ENCODE measurements around the gene ACIN1. TPM values are rescaled to one million over a fixed set of nuclear protein-coding genes. Genes with fewer than 3 reads are reported as not detected.

Gene ACIN1
- total RNA-seq, 1 experiment from 2014 or later, result 179 TPM

- Histone ChIP-seq H3K79me2 (ENCODE audit: insufficient read depth, low read length) (no peaks in the 10 kb centered on the region), H4K20me1 (ENCODE audit: insufficient read depth) (no peaks in the 10 kb centered on the region), H2AFZ (ENCODE audit: low read depth, low read length, poor library complexity, severe bottlenecking) (no peak overlapping the region), H3K4me2 (ENCODE audit: low read length) (no peak overlapping the region), H3K36me3 (ENCODE audit: control insufficient read depth in 1 of 2, insufficient read depth in 2 of 2, low read length in 2 of 2) (no peaks in the 10 kb centered on the region), H3K9me2 (ENCODE audit: insufficient read depth) (no peaks in the 10 kb centered on the region), H3K27ac (ENCODE audit: low read depth, low read length) (no peak overlapping the region), H3K4me1 (ENCODE audit: control insufficient read depth in 1 of 2, insufficient read depth in 2 of 2, low read length in 2 of 2) (peaks cover 12 to 20% of the 10 kb centered on the region in 2 experiments), H3K9ac (ENCODE audit: low read length) (no peak overlapping the region), H3K4me3 (replicated peaks in 1 of 2; ENCODE audit: low read depth in 1 of 2, low read length in 2 of 2) (no peak overlapping the region), H3K9me3 (ENCODE audit: control insufficient read depth in 1 of 2, insufficient read depth in 1 of 2, low read depth in 1 of 2, low read length in 2 of 2) (no peaks in the 10 kb centered on the region), H3K27me3 (ENCODE audit: insufficient read depth, low read length) (peaks cover 20% of the 10 kb centered on the region; the same call in 1 of the 2 replicates)
- POLR2A ChIA-PET, result interaction anchor here (2.5 to 4.0 kb wide), 2 partner anchors 16 to 42 kb away, joined by 10 to 21 read pairs; partner anchors contain the start of genes ACIN1 and C14orf119
- intact Hi-C loops (cut with micrococcal nuclease), result no loop called here
- RAD21 ChIA-PET (ENCODE audit: low non-redundant PET in 1 of 2, low total read pairs in 2 of 2, uncharacterized antibody in 2 of 2, unreplicated experiment in 2 of 2), result no interaction called here
- CTCF ChIA-PET, result interaction anchor here (0.9 to 5.5 kb wide), 3 partner anchors 10 to 116 kb away, joined by 3 to 56 read pairs (median 6); no protein-coding TSS in a partner anchor
- no peak for DNase-seq (ENCODE audit: low read depth, low spot score)
- TF ChIP-seq ZFX (IDR thresholded peaks at IDR 0.05), result no peak
- TF ChIP-seq RAD21 (IDR thresholded peaks at IDR 0.05; ENCODE audit: low read depth), result no peak
- no peak for TF ChIP-seq EGR1 (IDR thresholded peaks at IDR 0.05; ENCODE audit: low read depth)
- no peak for TF ChIP-seq POLR2AphosphoS5 (IDR thresholded peaks at IDR 0.05; ENCODE audit: low read depth, low read length)
- TF ChIP-seq POLR2A (IDR thresholded peaks at IDR 0.05; ENCODE audit: borderline replicate concordance, extremely low read depth, insufficient read depth, insufficient read length), result no peak
- TF ChIP-seq ZNF274 (IDR thresholded peaks at IDR 0.05; ENCODE audit: low read depth, low read length), result no peak
- no peak for TF ChIP-seq CEBPB (IDR thresholded peaks at IDR 0.05; ENCODE audit: low read depth)
- TF ChIP-seq FOSL1 (IDR thresholded peaks at IDR 0.05; ENCODE audit: low read depth), result no peak
- TF ChIP-seq ELF1 (IDR thresholded peaks at IDR 0.05; ENCODE audit: borderline replicate concordance, low read depth), result no peak
- no peak for TF ChIP-seq SRF (IDR thresholded peaks at IDR 0.05; ENCODE audit: low read depth)
- no peak for TF ChIP-seq EZH2phosphoT487 (IDR thresholded peaks at IDR 0.05; ENCODE audit: borderline replicate concordance)
- TF ChIP-seq, protein P1, sequence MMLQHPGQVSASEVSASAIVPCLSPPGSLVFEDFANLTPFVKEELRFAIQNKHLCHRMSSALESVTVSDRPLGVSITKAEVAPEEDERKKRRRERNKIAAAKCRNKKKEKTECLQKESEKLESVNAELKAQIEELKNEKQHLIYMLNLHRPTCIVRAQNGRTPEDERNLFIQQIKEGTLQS (IDR thresholded peaks at IDR 0.05), result no peak
- TF ChIP-seq YY1 (IDR thresholded peaks at IDR 0.05; ENCODE audit: extremely low read depth, insufficient replicate concordance, low read depth, low read length), result no peak
- TF ChIP-seq CTCF (IDR thresholded peaks at IDR 0.05 in 2 of 3, conservative IDR thresholded peaks at IDR 0.05 in 1 of 3; ENCODE audit: borderline replicate concordance in 1 of 3, insufficient read depth in 1 of 3, low read depth in 2 of 3, low read length in 2 of 3), result no peak
- TF ChIP-seq, protein P2, sequence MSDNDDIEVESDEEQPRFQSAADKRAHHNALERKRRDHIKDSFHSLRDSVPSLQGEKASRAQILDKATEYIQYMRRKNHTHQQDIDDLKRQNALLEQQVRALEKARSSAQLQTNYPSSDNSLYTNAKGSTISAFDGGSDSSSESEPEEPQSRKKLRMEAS (IDR thresholded peaks at IDR 0.05), result no peak
- BruUV-seq (replicated peaks), result no TSS peak
- ATAC-seq, result no peak
These were observed 15.8 kb upstream of the ACIN1 start for GRCh38 chr14:23110579-23111365.

Measured in HCT116 (cell line).